Liver (tissue), 9 donors: Measurements from ENCODE around the gene C22orf23. TPM values are rescaled to one million over a fixed set of nuclear protein-coding genes. Genes with fewer than 3 reads are reported as not detected.

ENCODE experiments used
- DNase-seq: peaks from one replicate; pipeline ENCODE4 v3.0.0-alpha.2; 2017; ENCODE audit warnings: low spot score
- H3K27ac ChIP-seq, 2 donors: one replicate each; pipeline ENCODE4 v1.7.0; 2013; ENCODE audit warnings: inconsistent platforms in 2 of 2, low read length in 2 of 2, control low read depth in 1 of 2, low read depth in 1 of 2, mild to moderate bottlenecking in 1 of 2
- H3K27me3 ChIP-seq, 4 donors: one replicate each; pipeline versions ENCODE4 v1.6.1 to v1.7.0; 2013; ENCODE audit warnings: low read length in 3 of 4, inconsistent platforms in 1 of 4, mild to moderate bottlenecking in 1 of 4, moderate library complexity in 1 of 4; ENCODE audit not compliant: control insufficient read depth in 4 of 4, insufficient read depth in 4 of 4
- H3K36me3 ChIP-seq, 4 donors: one replicate each; pipeline versions ENCODE4 v1.6.1 to v1.7.0; 2013; ENCODE audit warnings: low read length in 3 of 4, mild to moderate bottlenecking in 3 of 4, low read depth in 1 of 4, moderate library complexity in 1 of 4; ENCODE audit not compliant: control insufficient read depth in 4 of 4, insufficient read depth in 3 of 4
- H3K4me1 ChIP-seq, 4 donors: one replicate each; pipeline versions ENCODE4 v1.6.1 to v1.7.0; 2013; ENCODE audit warnings: low read length in 3 of 4, mild to moderate bottlenecking in 3 of 4, moderate library complexity in 1 of 4; ENCODE audit not compliant: control insufficient read depth in 4 of 4, insufficient read depth in 4 of 4
- H3K4me3 ChIP-seq, 3 donors: one replicate each; pipeline versions ENCODE4 v1.6.1 to v1.7.0; 2013; ENCODE audit warnings: low read length in 3 of 3, control low read depth in 1 of 3, low read depth in 1 of 3, mild to moderate bottlenecking in 1 of 3
- H3K9ac ChIP-seq, 2 donors: one replicate each; pipeline ENCODE4 v1.7.0; 2013; ENCODE audit warnings: low read length in 2 of 2, mild to moderate bottlenecking in 2 of 2, moderate library complexity in 2 of 2, control low read depth in 1 of 2, low read depth in 1 of 2
- H3K9me3 ChIP-seq, 4 donors: one replicate each; pipeline versions ENCODE4 v1.6.1 to v1.7.0; 2013; ENCODE audit warnings: low read length in 3 of 4; ENCODE audit not compliant: control insufficient read depth in 4 of 4
- EGR1 ChIP-seq, 2 donors: IDR thresholded peaks; 2 replicates each; pipeline ENCODE4 v1.6.1; 2016 to 2018; ENCODE audit warnings: antibody characterized with exemption in 2 of 2, low read depth in 2 of 2
- FOXA1 ChIP-seq: IDR thresholded peaks from 2 replicates; pipeline ENCODE4 v1.6.1; 2016; ENCODE audit warnings: antibody characterized with exemption
- FOXA2 ChIP-seq: IDR thresholded peaks from 2 replicates; pipeline ENCODE4 v1.6.1; 2016; ENCODE audit warnings: antibody characterized with exemption
- HNF4G ChIP-seq: IDR thresholded peaks from 2 replicates; pipeline ENCODE4 v1.6.1; 2016; ENCODE audit warnings: antibody characterized with exemption
- NR2F2 ChIP-seq: IDR thresholded peaks from 2 replicates; pipeline ENCODE4 v1.6.1; 2016; ENCODE audit warnings: antibody characterized with exemption
- RAD21 ChIP-seq, 2 donors: IDR thresholded peaks; 2 replicates each; pipeline ENCODE4 v1.6.1; 2016; ENCODE audit warnings: antibody characterized with exemption in 2 of 2, mild to moderate bottlenecking in 2 of 2
- RXRA ChIP-seq, 2 donors: IDR thresholded peaks; 2 replicates each; pipeline ENCODE4 v1.6.1; 2017 to 2018; ENCODE audit warnings: antibody characterized with exemption in 2 of 2, mild to moderate bottlenecking in 1 of 2
- TAF1 ChIP-seq: conservative IDR thresholded peaks from 2 replicates; pipeline ENCODE4 v1.6.1; 2016; ENCODE audit warnings: antibody characterized with exemption, mild to moderate bottlenecking
- WGBS: extraction: QIAGEN DNeasy Blood & Tissue Kit; methylation state at CpG from one replicate; pipeline ENCODE4 v1.1.7; 2013; 5-methylcytosine and 5-hydroxymethylcytosine counted together
- polyA plus RNA-seq, 2 donors: library from polyadenylated mRNA; stranded (reverse) in 1 of 2; unstranded in 1 of 2; fragments of 200-250 nt in 1 of 2; fragments of >200 nt in 1 of 2; fragmentation: Nextera tagmentation in 1 of 2; extraction: Ambion mirVana in 1 of 2; gene quantifications; one replicate each; pipeline versions ENCODE4 v1.2.1 to v1.2.3, GENCODE V29; 2013 to 2015
- total RNA-seq, 2 donors: library from RNA; depleted of rRNA; stranded (reverse); fragments of >200 nt; gene quantifications; one replicate each; pipeline ENCODE4 v1.2.3, GENCODE V29; 2014
- TF ChIP-seq, protein P1 (sequence below): IDR thresholded peaks from 2 replicates; pipeline ENCODE4 v1.6.1; 2016; ENCODE audit warnings: antibody characterized with exemption
- TF ChIP-seq, protein P2 (sequence below): IDR thresholded peaks from 2 replicates; pipeline ENCODE4 v1.6.1; 2016; ENCODE audit warnings: antibody characterized with exemption
- TF ChIP-seq, protein P3 (sequence below): IDR thresholded peaks from 2 replicates; pipeline ENCODE4 v1.6.1; 2016; ENCODE audit warnings: antibody characterized with exemption
- TF ChIP-seq, protein P4 (sequence below): fragments of 150-350 bp; IDR thresholded peaks from 2 replicates; pipeline ENCODE4 v1.5.1; 2017; ENCODE audit warnings: improper control_type of control experiment, low read depth, low read length; ENCODE audit not compliant: missing input control
- TF ChIP-seq, protein P5 (sequence below): IDR thresholded peaks from 2 replicates; pipeline ENCODE4 v1.6.1; 2016; ENCODE audit warnings: antibody characterized with exemption, mild to moderate bottlenecking
- donor health status: healthy.
- donor health status: healthy.
- donor health status: healthy.
- donor health status: healthy.
- donor health status: healthy.

The C22orf23 gene
- total and polyA plus RNA-seq, 4 donors = 0.02 TPM; not detected in 3

DNA sequence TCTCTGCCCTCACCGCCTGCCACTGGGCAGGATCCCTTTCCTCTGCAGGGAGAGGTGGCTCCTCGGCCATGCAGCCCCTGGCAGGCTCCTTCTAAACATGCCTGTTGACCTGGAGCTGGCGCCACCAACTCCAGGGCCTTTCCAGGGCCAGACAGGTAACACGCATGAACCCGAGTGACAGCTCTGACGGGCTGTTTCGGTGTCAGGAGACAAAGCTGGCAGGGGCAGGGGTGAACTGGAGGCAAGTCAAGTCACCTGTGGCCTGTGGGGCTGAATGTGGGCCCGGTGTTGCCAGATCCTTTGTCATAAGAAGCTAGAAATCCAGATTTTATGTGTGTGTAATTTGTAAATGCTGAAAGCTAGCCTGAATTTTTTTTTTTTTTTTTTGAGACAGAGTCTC, 11.3 kb downstream of the C22orf23 start (continued):
- TF ChIP-seq, protein P1, sequence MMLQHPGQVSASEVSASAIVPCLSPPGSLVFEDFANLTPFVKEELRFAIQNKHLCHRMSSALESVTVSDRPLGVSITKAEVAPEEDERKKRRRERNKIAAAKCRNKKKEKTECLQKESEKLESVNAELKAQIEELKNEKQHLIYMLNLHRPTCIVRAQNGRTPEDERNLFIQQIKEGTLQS = no peak
- TF ChIP-seq, protein P2, sequence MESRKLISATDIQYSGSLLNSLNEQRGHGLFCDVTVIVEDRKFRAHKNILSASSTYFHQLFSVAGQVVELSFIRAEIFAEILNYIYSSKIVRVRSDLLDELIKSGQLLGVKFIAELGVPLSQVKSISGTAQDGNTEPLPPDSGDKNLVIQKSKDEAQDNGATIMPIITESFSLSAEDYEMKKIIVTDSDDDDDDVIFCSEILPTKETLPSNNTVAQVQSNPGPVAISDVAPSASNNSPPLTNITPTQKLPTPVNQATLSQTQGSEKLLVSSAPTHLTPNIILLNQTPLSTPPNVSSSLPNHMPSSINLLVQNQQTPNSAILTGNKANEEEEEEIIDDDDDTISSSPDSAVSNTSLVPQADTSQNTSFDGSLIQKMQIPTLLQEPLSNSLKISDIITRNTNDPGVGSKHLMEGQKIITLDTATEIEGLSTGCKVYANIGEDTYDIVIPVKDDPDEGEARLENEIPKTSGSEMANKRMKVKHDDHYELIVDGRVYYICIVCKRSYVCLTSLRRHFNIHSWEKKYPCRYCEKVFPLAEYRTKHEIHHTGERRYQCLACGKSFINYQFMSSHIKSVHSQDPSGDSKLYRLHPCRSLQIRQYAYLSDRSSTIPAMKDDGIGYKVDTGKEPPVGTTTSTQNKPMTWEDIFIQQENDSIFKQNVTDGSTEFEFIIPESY = no peak
- no peak for TF ChIP-seq EGR1 (IDR thresholded peaks at IDR 0.05; ENCODE audit: low read depth in 2 of 2)
- no peak for TF ChIP-seq RAD21 (IDR thresholded peaks at IDR 0.05)

DNA sequence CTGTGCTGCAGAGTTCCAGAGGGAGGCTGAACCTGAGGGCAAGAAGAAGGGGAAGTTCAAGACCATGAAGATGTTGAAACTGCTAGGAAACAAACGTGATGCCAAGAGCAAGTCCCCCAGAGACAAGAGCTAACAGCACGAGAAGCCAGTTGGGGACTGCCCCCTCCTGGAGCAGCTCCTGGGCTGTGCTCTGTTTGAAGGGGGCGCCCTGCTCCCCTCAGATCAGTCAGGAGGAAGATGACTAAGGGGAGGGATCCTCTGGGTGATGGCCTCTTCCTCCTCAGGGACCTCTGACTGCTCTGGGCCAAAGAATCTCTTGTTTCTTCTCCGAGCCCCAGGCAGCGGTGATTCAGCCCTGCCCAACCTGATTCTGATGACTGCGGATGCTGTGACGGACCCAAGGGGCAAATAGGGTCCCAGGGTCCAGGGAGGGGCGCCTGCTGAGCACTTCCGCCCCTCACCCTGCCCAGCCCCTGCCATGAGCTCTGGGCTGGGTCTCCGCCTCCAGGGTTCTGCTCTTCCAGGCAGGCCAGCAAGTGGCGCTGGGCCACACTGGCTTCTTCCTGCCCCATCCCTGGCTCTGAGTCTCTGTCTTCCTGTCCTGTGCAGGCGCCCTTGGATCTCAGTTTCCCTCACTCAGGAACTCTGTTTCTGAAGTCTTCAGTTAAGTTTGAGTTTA, 12.6 kb downstream of the C22orf23 start:
- WGBS = 89% methylated on average over 12 of the region's 12 CpGs
- Histone ChIP-seq H3K4me1 (no peaks in the 10 kb centered on the region), H3K27ac (no peak overlapping the region), H3K27me3 (no peaks in the 10 kb centered on the region), H3K36me3 (peaks cover 0 to 32% (median 7%) of the 10 kb centered on the region in 4 donors), H3K9me3 (no peaks in the 10 kb centered on the region), H3K4me3 (no peak overlapping the region), H3K9ac (no peak overlapping the region)
- no peak for DNase-seq
- TF ChIP-seq, protein P3, sequence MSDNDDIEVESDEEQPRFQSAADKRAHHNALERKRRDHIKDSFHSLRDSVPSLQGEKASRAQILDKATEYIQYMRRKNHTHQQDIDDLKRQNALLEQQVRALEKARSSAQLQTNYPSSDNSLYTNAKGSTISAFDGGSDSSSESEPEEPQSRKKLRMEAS = no peak
- TF ChIP-seq FOXA2 = no peak
- TF ChIP-seq RXRA (IDR thresholded peaks at IDR 0.05) = no peak
- TF ChIP-seq, protein P4, sequence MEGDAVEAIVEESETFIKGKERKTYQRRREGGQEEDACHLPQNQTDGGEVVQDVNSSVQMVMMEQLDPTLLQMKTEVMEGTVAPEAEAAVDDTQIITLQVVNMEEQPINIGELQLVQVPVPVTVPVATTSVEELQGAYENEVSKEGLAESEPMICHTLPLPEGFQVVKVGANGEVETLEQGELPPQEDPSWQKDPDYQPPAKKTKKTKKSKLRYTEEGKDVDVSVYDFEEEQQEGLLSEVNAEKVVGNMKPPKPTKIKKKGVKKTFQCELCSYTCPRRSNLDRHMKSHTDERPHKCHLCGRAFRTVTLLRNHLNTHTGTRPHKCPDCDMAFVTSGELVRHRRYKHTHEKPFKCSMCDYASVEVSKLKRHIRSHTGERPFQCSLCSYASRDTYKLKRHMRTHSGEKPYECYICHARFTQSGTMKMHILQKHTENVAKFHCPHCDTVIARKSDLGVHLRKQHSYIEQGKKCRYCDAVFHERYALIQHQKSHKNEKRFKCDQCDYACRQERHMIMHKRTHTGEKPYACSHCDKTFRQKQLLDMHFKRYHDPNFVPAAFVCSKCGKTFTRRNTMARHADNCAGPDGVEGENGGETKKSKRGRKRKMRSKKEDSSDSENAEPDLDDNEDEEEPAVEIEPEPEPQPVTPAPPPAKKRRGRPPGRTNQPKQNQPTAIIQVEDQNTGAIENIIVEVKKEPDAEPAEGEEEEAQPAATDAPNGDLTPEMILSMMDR = no peak
- no peak for TF ChIP-seq HNF4G
- TF ChIP-seq TAF1 = no peak
- TF ChIP-seq, protein P5, sequence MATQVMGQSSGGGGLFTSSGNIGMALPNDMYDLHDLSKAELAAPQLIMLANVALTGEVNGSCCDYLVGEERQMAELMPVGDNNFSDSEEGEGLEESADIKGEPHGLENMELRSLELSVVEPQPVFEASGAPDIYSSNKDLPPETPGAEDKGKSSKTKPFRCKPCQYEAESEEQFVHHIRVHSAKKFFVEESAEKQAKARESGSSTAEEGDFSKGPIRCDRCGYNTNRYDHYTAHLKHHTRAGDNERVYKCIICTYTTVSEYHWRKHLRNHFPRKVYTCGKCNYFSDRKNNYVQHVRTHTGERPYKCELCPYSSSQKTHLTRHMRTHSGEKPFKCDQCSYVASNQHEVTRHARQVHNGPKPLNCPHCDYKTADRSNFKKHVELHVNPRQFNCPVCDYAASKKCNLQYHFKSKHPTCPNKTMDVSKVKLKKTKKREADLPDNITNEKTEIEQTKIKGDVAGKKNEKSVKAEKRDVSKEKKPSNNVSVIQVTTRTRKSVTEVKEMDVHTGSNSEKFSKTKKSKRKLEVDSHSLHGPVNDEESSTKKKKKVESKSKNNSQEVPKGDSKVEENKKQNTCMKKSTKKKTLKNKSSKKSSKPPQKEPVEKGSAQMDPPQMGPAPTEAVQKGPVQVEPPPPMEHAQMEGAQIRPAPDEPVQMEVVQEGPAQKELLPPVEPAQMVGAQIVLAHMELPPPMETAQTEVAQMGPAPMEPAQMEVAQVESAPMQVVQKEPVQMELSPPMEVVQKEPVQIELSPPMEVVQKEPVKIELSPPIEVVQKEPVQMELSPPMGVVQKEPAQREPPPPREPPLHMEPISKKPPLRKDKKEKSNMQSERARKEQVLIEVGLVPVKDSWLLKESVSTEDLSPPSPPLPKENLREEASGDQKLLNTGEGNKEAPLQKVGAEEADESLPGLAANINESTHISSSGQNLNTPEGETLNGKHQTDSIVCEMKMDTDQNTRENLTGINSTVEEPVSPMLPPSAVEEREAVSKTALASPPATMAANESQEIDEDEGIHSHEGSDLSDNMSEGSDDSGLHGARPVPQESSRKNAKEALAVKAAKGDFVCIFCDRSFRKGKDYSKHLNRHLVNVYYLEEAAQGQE = no peak
- no peak for TF ChIP-seq NR2F2
- no peak for TF ChIP-seq FOXA1
